Stimulated activated naive B cell treated with anti-CD40 and anti-IgM and Interleukin-4, amounts not matched to agents 10 μg/mL and 1 μg/mL and 100 μg/mL, for 72 hours (primary cell): ENCODE results near the gene RPL41.

Experiments
- ATAC-seq, 2 donors: fragments of 150-1000 bp; cut with Tn5 transposase; replicated peaks; 2 replicates each; pipeline ENCODE4 v1.10.0; 2021; ENCODE audit warnings: moderate library complexity in 1 of 2
- DNase-seq: peaks from one replicate; pipeline ENCODE4 v3.0.0; 2021
- H3K27ac Mint-ChIP-seq: one replicate; pipeline ENCODE4 v1.8.0; 2022; ENCODE audit warnings: mild to moderate bottlenecking, mixed read lengths
- H3K27me3 Mint-ChIP-seq, 2 donors: one replicate each; pipeline ENCODE4 v1.8.0; 2022; ENCODE audit warnings: mixed read lengths in 2 of 2
- H3K36me3 Mint-ChIP-seq, 2 donors: one replicate each; pipeline ENCODE4 v1.8.0; 2022; ENCODE audit warnings: mixed read lengths in 2 of 2, mild to moderate bottlenecking in 1 of 2
- H3K4me1 Mint-ChIP-seq, 2 donors: one replicate each; pipeline ENCODE4 v1.8.0; 2022; ENCODE audit warnings: mixed read lengths in 2 of 2, mild to moderate bottlenecking in 1 of 2
- H3K4me3 Mint-ChIP-seq, 2 donors: one replicate each; pipeline ENCODE4 v1.8.0; 2022; ENCODE audit warnings: mild to moderate bottlenecking in 2 of 2, mixed read lengths in 2 of 2, moderate library complexity in 1 of 2
- H3K9me3 Mint-ChIP-seq, 2 donors: one replicate each; pipeline ENCODE4 v1.8.0; 2022; ENCODE audit warnings: mixed read lengths in 2 of 2, mild to moderate bottlenecking in 1 of 2

Gene RPL41

DNA sequence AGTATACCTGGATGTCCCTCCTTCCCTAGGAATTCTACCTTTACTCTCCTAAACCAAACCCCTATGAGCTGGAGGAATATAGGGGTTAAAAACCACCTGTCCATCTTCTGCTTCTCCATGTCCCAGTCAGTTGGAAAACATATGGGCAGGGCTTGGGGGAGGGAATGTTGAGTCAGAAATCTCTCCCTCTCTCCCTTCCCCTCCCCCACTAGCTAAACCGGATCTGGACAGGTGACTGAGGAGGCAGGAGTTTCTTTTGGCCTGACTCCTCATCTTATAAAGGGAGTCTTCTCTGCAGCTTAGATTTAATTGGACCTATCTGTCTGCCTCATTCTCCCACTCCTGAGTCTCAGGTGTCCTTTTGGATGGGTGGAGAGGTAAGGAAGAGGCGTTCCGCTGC, 30.3 kb upstream of the RPL41 start:
- no peak for ATAC-seq
- H3K27ac Mint-ChIP-seq = no peak overlapping the region
- peaks cover 22 to 34% of the 10 kb centered on the region in 2 donors for H3K27me3 Mint-ChIP-seq
- H3K36me3 Mint-ChIP-seq = no peaks in the 10 kb centered on the region
- H3K9me3 Mint-ChIP-seq = no peaks in the 10 kb centered on the region
- no peak for DNase-seq
- H3K4me3 Mint-ChIP-seq = no peak overlapping the region
- no peaks in the 10 kb centered on the region for H3K4me1 Mint-ChIP-seq

DNA sequence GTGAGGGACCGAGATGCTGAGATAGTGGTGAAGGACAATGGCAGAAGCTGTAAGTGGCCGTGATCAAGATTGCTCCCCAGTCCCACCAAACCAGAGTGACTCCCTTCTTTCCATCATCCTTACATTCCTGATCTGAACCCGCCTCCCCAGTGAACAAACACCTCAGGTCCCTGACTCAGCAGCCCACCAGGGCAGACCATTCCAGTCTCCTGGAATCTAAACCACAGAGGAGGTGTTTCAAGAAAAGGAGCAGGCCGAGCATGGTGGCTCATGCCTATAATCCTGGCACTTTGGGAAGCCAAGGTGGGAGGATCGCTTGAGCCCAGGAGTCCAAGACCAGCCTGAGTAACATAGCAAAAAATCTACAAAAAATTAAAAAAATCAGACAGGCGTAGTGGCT, 29.8 kb upstream of the RPL41 start:
- DNase-seq (no peak), ATAC-seq (no peak)
- Mint-ChIP-seq H3K9me3 (no peaks in the 10 kb centered on the region), H3K27me3 (peaks cover 18 to 29% of the 10 kb centered on the region in 2 donors), H3K4me3 (no peak overlapping the region), H3K27ac (no peak overlapping the region), H3K4me1 (no peaks in the 10 kb centered on the region), H3K36me3 (no peaks in the 10 kb centered on the region)

DNA sequence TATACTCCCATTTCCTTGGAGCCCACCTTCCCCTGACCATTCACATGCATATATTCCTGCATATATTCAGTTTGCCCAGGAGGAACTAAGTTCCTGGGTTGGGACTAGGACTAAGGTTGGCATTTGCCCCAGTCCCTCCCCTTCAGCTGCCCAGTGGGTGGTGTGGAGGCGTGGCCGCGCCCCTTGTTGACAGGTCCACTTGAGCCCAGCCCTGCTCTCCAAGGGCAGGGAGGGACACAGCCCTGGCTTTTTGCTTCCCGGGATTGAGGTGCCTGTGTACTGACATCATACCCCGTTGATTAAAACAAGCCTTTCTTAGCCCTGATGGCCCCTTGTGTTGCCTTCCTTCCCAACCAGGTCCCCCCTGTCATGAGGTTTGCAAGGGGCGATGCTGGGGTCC, 29.2 kb upstream of the RPL41 start:
- Mint-ChIP-seq H3K9me3 (no peaks in the 10 kb centered on the region), H3K27ac (no peak overlapping the region), H3K36me3 (no peaks in the 10 kb centered on the region), H3K4me1 (no peaks in the 10 kb centered on the region), H3K27me3 (peaks cover 14 to 23% of the 10 kb centered on the region in 2 donors), H3K4me3 (no peak overlapping the region)
- no peak for ATAC-seq
- no peak for DNase-seq

DNA sequence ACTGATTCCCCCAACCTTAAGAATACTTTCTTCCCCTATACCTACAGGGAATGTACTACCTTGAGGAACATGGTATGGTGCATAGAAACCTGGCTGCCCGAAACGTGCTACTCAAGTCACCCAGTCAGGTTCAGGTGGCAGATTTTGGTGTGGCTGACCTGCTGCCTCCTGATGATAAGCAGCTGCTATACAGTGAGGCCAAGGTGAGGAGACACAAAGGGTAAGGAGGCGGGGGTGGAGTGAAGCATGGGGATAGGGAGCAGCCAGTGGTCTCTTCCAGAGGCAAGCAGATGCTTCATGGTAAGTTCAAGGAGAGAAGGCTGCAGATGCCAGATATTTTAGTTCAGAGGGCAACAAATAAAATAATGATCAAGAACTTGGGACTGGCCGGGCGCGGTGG, 18.7 kb upstream of the RPL41 start:
- Mint-ChIP-seq H3K27ac (no peak overlapping the region), H3K27me3 (peaks cover 18 to 32% of the 10 kb centered on the region in 2 donors), H3K4me1 (peaks cover 0 to under 1% of the 10 kb centered on the region in 2 donors), H3K4me3 (no peak overlapping the region), H3K9me3 (no peaks in the 10 kb centered on the region), H3K36me3 (no peaks in the 10 kb centered on the region)
- DNase-seq = no peak
- no peak for ATAC-seq

DNA sequence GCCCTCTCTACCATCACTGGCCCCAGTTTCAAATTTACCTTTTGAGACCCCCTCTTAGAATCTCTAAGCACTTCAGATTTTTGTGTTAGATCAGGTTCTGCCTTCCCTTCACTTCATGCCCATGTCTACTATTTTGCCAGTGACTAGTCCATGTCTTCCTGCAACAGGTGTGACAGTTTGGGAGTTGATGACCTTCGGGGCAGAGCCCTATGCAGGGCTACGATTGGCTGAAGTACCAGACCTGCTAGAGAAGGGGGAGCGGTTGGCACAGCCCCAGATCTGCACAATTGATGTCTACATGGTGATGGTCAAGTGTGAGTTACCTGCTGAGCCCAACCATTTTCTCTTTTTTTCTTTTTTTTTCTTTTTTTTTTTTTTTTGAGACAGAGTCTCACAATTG, 17.8 kb upstream of the RPL41 start:
- peaks cover 15 to 23% of the 10 kb centered on the region in 2 donors for H3K27me3 Mint-ChIP-seq
- H3K27ac Mint-ChIP-seq = no peak overlapping the region
- H3K36me3 Mint-ChIP-seq = no peaks in the 10 kb centered on the region
- ATAC-seq (no peak), DNase-seq (no peak)
- peaks cover 5 to 9% of the 10 kb centered on the region in 2 donors for H3K4me1 Mint-ChIP-seq
- H3K4me3 Mint-ChIP-seq = no peak overlapping the region
- H3K9me3 Mint-ChIP-seq = no peaks in the 10 kb centered on the region

DNA sequence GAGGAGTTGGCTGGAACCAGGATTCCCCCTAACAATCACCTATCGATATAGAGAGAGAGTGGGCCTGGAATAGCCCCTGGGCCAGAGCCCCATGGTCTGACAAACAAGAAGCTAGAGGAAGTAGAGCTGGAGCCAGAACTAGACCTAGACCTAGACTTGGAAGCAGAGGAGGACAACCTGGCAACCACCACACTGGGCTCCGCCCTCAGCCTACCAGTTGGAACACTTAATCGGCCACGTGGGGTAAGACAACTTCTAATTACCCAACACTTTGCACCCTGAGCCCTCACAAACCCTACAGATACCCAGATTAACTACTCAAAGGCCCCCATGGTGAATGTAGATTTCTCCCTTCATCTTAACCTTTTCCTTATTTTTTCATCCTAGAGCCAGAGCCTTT, 16.6 kb upstream of the RPL41 start:
- Mint-ChIP-seq H3K27ac (no peak overlapping the region), H3K36me3 (peaks cover 4 to 5% of the 10 kb centered on the region in 2 donors), H3K27me3 (peaks cover 11 to 12% of the 10 kb centered on the region in 2 donors), H3K4me3 (no peak overlapping the region), H3K4me1 (peaks cover 10 to 19% of the 10 kb centered on the region in 2 donors), H3K9me3 (no peaks in the 10 kb centered on the region)
- DNase-seq (no peak), ATAC-seq (no peak)

DNA sequence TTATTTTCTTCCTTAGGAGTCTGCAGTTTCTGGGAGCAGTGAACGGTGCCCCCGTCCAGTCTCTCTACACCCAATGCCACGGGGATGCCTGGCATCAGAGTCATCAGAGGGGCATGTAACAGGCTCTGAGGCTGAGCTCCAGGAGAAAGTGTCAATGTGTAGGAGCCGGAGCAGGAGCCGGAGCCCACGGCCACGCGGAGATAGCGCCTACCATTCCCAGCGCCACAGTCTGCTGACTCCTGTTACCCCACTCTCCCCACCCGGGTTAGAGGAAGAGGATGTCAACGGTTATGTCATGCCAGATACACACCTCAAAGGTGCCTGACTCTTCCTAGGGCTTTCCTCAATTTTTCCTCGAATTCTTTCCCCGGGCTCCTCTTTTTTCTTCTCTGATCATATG, 15.4 kb upstream of the RPL41 start:
- no peak overlapping the region for H3K27ac Mint-ChIP-seq
- no peaks in the 10 kb centered on the region for H3K9me3 Mint-ChIP-seq
- no peak overlapping the region for H3K4me3 Mint-ChIP-seq
- DNase-seq (no peak), ATAC-seq (no peak)
- H3K36me3 Mint-ChIP-seq = peaks cover 6 to 11% of the 10 kb centered on the region in 2 donors
- H3K4me1 Mint-ChIP-seq = peaks cover 14 to 28% of the 10 kb centered on the region in 2 donors
- H3K27me3 Mint-ChIP-seq = peaks cover 4 to 6% of the 10 kb centered on the region in 2 donors

DNA sequence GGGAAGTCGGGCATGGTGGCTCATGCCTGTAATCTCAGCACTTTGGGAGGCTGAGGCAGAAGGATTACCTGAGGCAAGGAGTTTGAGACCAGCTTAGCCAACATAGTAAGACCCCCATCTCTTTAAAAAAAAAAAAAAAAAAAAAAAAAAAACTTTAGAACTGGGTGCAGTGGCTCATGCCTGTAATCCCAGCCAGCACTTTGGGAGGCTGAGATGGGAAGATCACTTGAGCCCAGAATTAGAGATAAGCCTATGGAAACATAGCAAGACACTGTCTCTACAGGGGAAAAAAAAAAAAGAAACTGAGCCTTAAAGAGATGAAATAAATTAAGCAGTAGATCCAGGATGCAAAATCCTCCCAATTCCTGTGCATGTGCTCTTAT, 13.8 kb upstream of the RPL41 start:
- H3K27me3 Mint-ChIP-seq = no peaks in the 10 kb centered on the region
- no peak overlapping the region for H3K27ac Mint-ChIP-seq
- H3K9me3 Mint-ChIP-seq = no peaks in the 10 kb centered on the region
- peak overlapping the region in 1 of 2 donors; percentile 5 for H3K4me3 Mint-ChIP-seq
- H3K4me1 Mint-ChIP-seq = peaks cover 22 to 41% of the 10 kb centered on the region in 2 donors
- ATAC-seq (no peak), DNase-seq (no peak)
- H3K36me3 Mint-ChIP-seq = peaks cover 13 to 21% of the 10 kb centered on the region in 2 donors

DNA sequence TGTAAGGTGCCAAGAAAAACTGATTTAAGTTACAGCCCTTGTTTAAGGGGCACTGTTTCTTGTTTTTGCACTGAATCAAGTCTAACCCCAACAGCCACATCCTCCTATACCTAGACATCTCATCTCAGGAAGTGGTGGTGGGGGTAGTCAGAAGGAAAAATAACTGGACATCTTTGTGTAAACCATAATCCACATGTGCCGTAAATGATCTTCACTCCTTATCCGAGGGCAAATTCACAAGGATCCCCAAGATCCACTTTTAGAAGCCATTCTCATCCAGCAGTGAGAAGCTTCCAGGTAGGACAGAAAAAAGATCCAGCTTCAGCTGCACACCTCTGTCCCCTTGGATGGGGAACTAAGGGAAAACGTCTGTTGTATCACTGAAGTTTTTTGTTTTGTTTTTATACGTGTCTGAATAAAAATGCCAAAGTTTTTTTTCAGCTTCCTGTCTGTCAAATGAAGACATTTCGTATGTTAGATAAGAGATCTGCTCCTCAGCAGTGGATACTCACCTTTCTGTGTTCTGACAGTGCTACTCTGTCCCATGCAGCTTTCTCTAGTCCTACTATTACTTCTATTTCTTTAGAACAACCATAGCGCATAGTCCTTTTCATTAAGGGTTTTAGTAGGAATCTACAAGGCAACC, 13.2 kb upstream of the RPL41 start:
- no peak overlapping the region for H3K27ac Mint-ChIP-seq
- no peak for DNase-seq
- H3K9me3 Mint-ChIP-seq = no peaks in the 10 kb centered on the region
- H3K36me3 Mint-ChIP-seq = peaks cover 13 to 21% of the 10 kb centered on the region in 2 donors
- peaks cover 22 to 41% of the 10 kb centered on the region in 2 donors for H3K4me1 Mint-ChIP-seq
- no peaks in the 10 kb centered on the region for H3K27me3 Mint-ChIP-seq
- no peak for ATAC-seq
- H3K4me3 Mint-ChIP-seq = peak overlapping the region; percentile 98 to 100

DNA sequence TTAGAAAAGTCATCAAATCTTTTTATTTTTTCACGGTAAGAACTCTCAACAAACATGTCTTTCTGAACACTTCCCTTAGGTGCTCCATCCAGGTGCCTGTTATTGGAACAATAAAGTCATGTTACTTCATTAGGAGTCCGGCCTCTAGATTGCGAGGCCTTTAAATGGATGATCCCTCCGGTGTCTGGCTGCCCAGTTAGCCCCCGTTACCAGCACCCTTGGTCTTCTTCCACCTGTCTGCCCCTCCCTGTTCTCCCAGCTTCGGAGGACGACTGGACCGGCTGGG, 12.7 kb upstream of the RPL41 start:
- no peak for DNase-seq
- Mint-ChIP-seq H3K27ac (peak overlapping the region; percentile 100), H3K4me3 (peak overlapping the region; percentile 98 to 100), H3K9me3 (no peaks in the 10 kb centered on the region), H3K27me3 (no peaks in the 10 kb centered on the region), H3K36me3 (peaks cover 13 to 21% of the 10 kb centered on the region in 2 donors), H3K4me1 (peaks cover 22 to 41% of the 10 kb centered on the region in 2 donors)
- ATAC-seq = no peak

DNA sequence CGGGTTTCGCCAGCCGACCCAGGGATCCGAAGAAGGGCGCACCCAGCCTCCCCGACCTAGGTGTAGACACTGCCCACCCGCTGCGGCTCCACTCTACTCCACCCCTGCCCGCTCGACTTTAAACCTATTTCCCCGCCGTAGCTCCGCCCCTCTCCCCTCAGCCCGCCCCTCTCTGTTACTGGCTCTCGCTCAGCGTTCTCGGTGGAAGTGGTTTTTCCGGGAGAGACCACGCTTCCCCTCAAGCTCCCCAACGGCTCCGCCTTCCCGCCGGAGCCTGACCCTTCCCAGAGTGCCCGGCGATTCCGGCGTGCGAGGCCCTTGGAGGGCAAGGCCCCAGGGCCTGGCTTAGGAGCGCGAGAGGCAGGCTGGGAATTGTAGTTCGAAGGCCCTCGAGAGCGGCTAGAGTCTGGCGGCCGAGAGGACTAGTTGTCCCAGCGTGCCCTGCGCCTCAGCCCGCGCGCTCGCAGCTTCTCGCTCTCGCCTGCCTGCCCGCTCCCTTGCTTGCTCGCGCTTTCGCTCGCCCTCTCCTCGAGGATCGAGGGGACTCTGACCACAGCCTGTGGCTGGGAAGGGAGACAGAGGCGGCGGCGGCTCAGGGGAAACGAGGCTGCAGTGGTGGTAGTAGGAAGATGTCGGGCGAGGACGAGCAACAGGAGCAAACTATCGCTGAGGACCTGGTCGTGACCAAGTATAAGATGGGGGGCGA, 12.2 kb upstream of the RPL41 start, which contains the start of gene PA2G4:
TSS of gene PA2G4 (plus strand) at position 451 of the 706 bp plus-strand sequence. CDS start at position 630, 179 bp downstream.
- peak within 1 kb of the TSS; percentile 100 for H3K27ac Mint-ChIP-seq
- H3K27me3 Mint-ChIP-seq = no peaks in the 10 kb centered on the region
- ATAC-seq = peak; percentile 95
- DNase-seq = peak; percentile 98
- H3K9me3 Mint-ChIP-seq = no peaks in the 10 kb centered on the region
- peak within 1 kb of the TSS; percentile 98 to 100 for H3K4me3 Mint-ChIP-seq
- H3K36me3 Mint-ChIP-seq = peaks cover 13 to 24% of the 10 kb centered on the region in 2 donors
- H3K4me1 Mint-ChIP-seq = peaks cover 22 to 41% of the 10 kb centered on the region in 2 donors

DNA sequence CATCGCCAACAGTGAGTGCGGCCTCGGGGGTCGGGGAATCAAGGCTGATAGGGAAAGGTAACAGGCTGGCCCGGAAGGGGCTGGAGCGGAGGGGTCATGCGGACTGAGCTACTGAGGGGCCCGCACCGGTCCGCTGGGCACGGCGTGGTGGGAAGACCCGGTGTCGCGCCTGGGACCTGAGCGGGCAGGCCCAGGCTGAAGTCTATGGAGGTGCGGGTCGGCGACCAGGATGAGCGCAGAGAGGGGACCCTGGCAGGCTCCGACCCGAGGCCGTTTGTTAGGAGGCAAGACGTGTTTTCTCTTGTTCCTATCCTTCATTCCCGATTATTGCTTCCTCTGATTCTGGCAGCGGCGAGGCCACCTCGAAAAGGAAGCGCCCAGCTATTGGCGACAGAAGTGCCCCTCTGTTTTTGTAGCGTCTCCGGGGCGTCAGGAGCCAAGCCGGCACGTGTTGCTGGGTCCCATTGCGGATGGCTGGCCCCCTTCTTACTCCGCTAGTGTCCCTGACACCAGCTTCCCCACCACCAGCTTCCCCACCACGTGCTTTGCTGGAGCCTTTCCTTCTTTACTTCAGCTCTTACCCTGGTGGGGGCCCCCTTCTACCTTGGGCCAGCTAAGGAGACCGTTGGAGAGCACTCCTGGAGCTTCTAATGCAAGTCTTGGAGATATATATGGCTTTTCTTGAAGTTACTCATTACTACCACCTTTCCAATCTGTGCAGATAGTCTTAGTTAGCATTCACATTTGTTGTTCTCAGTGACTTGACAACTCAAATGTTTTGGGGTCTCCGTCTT, 11.4 kb upstream of the RPL41 start:
- DNase-seq (no peak), ATAC-seq (peak; percentile 22 to 23)
- H3K36me3 Mint-ChIP-seq = peaks cover 15 to 26% of the 10 kb centered on the region in 2 donors
- H3K27ac Mint-ChIP-seq = peak overlapping the region; percentile 100
- H3K4me3 Mint-ChIP-seq = peak overlapping the region; percentile 98 to 100
- peaks cover 22 to 41% of the 10 kb centered on the region in 2 donors for H3K4me1 Mint-ChIP-seq
- H3K27me3 Mint-ChIP-seq = no peaks in the 10 kb centered on the region
- no peaks in the 10 kb centered on the region for H3K9me3 Mint-ChIP-seq

DNA sequence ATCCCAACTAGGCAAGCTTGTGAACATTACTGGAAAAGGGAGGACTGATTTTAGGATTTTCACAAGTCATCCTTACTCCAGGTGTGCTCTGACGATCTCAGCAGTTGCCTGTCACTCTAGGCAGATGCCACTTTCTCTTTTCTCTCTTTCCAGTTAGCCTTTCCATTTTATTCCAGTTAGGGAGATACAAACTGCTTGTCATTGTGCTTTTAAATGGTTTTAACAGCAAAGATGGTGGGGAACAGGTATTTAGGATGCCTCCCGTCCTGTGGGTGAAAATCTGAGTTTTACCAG, 10.9 kb upstream of the RPL41 start:
- H3K27me3 Mint-ChIP-seq = no peaks in the 10 kb centered on the region
- H3K4me1 Mint-ChIP-seq = peaks cover 22 to 41% of the 10 kb centered on the region in 2 donors
- DNase-seq (no peak), ATAC-seq (no peak)
- peak overlapping the region; percentile 98 to 100 for H3K4me3 Mint-ChIP-seq
- H3K36me3 Mint-ChIP-seq = peaks cover 20 to 32% of the 10 kb centered on the region in 2 donors
- no peaks in the 10 kb centered on the region for H3K9me3 Mint-ChIP-seq
- peak overlapping the region; percentile 100 for H3K27ac Mint-ChIP-seq

DNA sequence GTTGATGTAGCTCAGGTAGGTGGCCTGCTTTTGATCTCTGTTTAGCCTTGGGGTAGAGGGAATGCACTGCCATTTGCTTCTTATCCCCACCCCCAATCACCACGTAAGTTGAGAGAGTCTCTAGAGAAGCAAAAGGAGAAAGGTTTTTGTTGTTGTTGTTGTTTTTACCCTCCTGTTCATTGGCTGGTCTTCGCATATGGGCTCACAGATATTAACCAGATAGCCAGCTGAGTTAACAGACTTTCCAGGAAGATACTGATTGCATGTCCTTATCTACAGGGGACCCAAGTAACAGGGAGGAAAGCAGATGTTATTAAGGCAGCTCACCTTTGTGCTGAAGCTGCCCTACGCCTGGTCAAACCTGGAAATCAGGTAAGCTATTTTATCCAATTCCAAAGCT, 9.2 kb upstream of the RPL41 start:
- no peaks in the 10 kb centered on the region for H3K27me3 Mint-ChIP-seq
- peaks cover 22 to 41% of the 10 kb centered on the region in 2 donors for H3K4me1 Mint-ChIP-seq
- H3K27ac Mint-ChIP-seq = no peak overlapping the region
- ATAC-seq = no peak
- H3K9me3 Mint-ChIP-seq = no peaks in the 10 kb centered on the region
- no peak overlapping the region for H3K4me3 Mint-ChIP-seq
- H3K36me3 Mint-ChIP-seq = peaks cover 26 to 44% of the 10 kb centered on the region in 2 donors
- DNase-seq = no peak

DNA sequence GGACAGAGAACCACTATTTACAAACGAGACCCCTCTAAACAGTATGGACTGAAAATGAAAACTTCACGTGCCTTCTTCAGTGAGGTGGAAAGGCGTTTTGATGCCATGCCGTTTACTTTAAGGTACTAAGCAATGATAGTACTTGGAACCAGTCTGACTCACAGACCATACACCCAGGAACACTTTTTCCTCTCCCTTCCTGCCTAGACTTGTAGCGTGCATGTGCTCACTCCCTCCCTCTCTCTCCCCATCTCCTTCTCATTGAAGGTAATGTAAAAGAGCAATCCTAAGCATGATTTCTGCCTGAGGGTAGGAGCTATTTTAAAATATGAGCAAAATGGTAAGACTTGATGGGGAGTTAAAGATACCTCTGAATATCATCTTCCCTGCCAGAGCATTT, 5.9 kb upstream of the RPL41 start:
- no peaks in the 10 kb centered on the region for H3K9me3 Mint-ChIP-seq
- DNase-seq = no peak
- H3K27me3 Mint-ChIP-seq = no peaks in the 10 kb centered on the region
- no peak for ATAC-seq
- H3K27ac Mint-ChIP-seq = no peak overlapping the region
- H3K4me1 Mint-ChIP-seq = peaks cover 17 to 28% of the 10 kb centered on the region in 2 donors
- peaks cover 34 to 54% of the 10 kb centered on the region in 2 donors for H3K36me3 Mint-ChIP-seq
- H3K4me3 Mint-ChIP-seq = no peak overlapping the region
